Brain microvascular endothelial cell (primary cell): Measurements from ENCODE around the gene PDE1C.

Experiments used
- DNase-seq: peaks from one replicate; pipeline ENCODE4 v3.0.0-alpha.2; 2020
- H3K27ac ChIP-seq: fragments of 250-450 bp; sonication (Bioruptor Pico); 2 replicates; pipeline ENCODE4 v1.5.1; 2020; ENCODE audit warnings: mild to moderate bottlenecking, moderate library complexity
- H3K27me3 ChIP-seq: fragments of 250-450 bp; sonication (Bioruptor Pico); replicated peaks from 2 replicates; pipeline ENCODE4 v1.5.1; 2020; ENCODE audit warnings: mild to moderate bottlenecking
- H3K36me3 ChIP-seq: fragments of 250-450 bp; sonication (Bioruptor Pico); replicated peaks from 2 replicates; pipeline ENCODE4 v1.5.1; 2020; ENCODE audit warnings: mild to moderate bottlenecking
- H3K4me3 ChIP-seq: 2 replicates; pipeline ENCODE4 v1.5.1; 2011; ENCODE audit warnings: low read depth, mild to moderate bottlenecking, control low read depth, low read length, moderate library complexity
- CTCF ChIP-seq: IDR thresholded peaks from 2 replicates; pipeline ENCODE4 v1.5.1; 2011; ENCODE audit warnings: low read depth, mild to moderate bottlenecking, moderate library complexity, low read length, control low read depth, inconsistent platforms; ENCODE audit errors: missing control alignments
- in situ Hi-C: cut with HindIII; loops from 2 replicates; pipeline ENCODE4 v1.10.0; 2017; ENCODE audit warnings: low sequenced_read_pairs, low pct_ligation_motif_present

The PDE1C gene

DNA sequence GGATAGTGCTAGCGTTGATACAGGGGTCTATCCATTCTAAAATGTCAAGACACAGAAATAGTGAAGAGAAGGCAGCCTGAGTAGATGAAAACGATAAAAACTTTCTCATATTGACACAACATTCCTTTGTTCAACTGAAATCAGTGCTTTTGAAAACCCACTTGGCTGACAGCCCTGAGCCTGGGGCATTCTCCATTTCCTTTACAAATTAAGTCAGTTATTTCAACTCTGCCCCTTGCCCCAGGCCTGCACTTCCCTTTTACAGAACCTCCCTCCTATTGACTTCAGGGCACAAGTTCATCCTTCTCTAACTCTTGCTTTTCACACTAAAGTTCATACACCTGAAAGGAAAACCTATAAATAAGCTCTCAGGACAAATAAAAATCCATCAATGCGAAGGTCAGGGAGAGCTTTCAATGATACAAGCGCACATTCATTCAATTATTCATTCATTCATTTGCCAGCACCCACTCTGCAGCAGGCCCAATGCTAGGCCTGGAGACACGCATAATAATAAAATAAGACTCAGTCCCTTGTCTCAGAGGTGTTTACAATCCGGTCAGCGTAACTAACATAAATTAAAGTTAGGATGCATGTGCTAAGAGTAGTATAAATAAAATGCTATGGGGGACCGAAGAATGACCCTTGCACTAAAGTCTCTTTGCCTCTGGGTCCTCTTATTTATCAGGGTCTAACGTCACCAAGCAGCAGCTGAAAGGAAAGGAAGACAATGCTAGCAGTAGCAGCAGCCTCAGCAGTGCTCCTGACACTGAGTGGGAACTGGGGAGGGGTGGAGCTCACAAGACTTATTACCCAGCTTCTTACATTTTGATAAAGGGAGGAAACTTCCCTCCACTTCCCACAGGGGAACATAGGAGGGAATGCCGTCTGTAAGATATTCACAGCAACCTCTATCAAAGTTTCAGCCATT is 134.8 kb downstream of the PDE1C start:
- no peak for DNase-seq
- in situ Hi-C loops: no loop called here
- no peak for TF ChIP-seq CTCF

DNA sequence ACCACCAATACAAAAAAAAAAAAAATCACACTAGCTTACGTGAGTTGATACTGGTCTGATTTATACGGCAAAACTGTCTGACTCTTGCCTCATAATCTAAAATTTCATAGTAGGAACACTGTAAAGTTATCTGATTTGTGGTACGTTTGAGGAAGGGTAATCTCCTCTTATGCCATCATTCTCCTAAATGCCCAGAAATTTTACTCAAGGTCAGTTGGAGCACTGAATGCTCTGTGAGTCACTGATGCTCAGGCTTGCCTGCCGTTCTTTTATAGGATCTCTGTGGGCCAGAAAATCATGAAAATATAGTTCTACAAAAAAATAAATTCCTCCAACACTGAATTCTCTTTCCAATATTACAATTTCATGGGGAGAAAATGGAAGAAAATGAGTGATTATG is 135.7 kb downstream of the PDE1C start:
- Histone ChIP-seq H3K4me3 (no peak overlapping the region), H3K27ac (no peak overlapping the region), H3K27me3 (no peaks in the 10 kb centered on the region), H3K36me3 (no peaks in the 10 kb centered on the region)
- no peak for DNase-seq
- in situ Hi-C loops: no loop called here
- TF ChIP-seq CTCF: no peak

More for the DNA sequence above, 134.8 kb downstream of the PDE1C start:
- H3K36me3 ChIP-seq: no peaks in the 10 kb centered on the region
- no peak overlapping the region for H3K4me3 ChIP-seq
- peak overlapping the region; percentile 6 for H3K27ac ChIP-seq
- H3K27me3 ChIP-seq: no peaks in the 10 kb centered on the region

GRCh38 chr7:31933481-31933880 is 136.7 kb downstream of the PDE1C start:
- in situ Hi-C loops: no loop called here
- H3K27ac ChIP-seq: no peak overlapping the region

GRCh38 chr7:31926991-31927584 is 143.1 kb downstream of the PDE1C start:
- in situ Hi-C loops: no loop called here
- Histone ChIP-seq H3K27ac (no peak overlapping the region), H3K36me3 (no peaks in the 10 kb centered on the region), H3K4me3 (no peak overlapping the region), H3K27me3 (no peaks in the 10 kb centered on the region)
- no peak for TF ChIP-seq CTCF
- DNase-seq: no peak

More at GRCh38 chr7:31933481-31933880, 136.7 kb downstream of the PDE1C start:
- no peaks in the 10 kb centered on the region for H3K27me3 ChIP-seq
- H3K4me3 ChIP-seq: no peak overlapping the region
- no peaks in the 10 kb centered on the region for H3K36me3 ChIP-seq
- no peak for TF ChIP-seq CTCF
- no peak for DNase-seq

DNA sequence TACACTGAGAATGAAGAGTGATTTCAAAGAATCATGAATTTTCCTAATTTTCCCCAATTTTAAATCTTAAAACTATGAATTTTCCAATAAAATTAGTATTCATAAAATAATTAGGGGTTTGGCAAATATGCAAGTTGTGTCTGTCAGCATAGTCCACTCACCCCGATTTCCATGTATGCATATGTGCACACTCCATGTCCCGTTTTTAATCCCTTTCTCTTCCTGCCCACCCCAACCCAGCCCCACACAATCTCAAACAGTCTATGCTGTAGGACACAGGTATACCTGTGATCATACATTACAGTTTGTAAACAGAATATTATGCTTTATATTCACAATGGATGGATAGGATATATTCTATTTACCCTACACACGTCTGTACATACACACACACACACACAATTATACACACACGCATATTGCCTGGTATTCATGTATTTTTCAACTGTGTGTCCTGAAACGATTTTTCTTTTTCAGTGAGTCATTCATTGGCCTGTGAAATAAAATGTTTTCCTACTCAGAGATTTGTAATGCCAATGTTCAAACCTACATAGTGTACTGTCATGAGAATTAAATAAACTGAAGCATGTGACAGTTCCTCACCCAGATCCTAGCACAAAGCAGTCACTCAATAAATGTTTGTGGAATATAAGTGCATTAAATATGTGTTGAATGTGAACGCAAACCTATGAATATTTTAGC is 144.3 kb downstream of the PDE1C start:
- no peaks in the 10 kb centered on the region for H3K27me3 ChIP-seq
- no peak for TF ChIP-seq CTCF
- in situ Hi-C loops: no loop called here

More for the DNA sequence above, 144.3 kb downstream of the PDE1C start:
- Histone ChIP-seq H3K36me3 (no peaks in the 10 kb centered on the region), H3K4me3 (no peak overlapping the region), H3K27ac (no peak overlapping the region)
- DNase-seq: no peak
